ENCODE data around the gene SGSM2.

Gene SGSM2

DNA sequence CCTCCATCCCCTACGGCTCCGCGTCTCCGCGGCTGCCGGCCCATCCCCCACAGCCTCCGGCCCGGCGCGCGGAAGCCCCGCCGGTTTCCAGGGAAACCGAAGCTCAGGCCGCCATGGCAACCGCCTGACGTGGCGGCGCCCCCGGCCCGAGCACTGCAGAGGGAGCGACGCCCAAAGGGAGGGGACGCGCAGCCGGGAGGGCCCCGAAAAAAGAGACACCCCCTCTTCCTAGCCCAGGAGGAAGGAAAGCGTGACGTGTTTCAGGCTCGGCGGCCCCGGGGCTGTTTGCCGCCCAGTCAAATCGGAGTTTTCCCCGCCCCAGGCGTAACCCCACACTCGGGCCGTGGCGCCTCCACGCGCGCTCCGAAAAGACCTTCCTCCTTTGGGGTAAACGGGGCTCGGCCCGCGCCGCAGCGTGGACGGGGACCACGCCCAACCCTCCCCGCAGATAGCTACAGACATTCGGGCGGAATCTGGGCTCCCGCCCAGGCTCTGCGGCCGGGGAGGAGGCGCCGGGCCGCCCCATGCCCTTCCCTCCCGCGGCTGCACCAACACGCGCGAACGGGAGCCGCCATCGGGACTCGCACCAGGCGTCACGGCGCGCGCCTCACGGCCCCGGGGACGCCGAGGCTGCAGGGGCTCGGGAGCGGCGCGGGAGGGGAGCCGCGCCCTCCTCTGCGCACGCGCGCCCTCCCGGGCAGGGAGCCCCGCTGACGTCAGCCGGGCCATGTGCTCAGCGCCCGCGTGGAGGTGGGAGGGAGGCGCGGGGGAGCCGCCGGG, 56.1 kb downstream of the SGSM2 start:
- TF ChIP-seq, protein P1, sequence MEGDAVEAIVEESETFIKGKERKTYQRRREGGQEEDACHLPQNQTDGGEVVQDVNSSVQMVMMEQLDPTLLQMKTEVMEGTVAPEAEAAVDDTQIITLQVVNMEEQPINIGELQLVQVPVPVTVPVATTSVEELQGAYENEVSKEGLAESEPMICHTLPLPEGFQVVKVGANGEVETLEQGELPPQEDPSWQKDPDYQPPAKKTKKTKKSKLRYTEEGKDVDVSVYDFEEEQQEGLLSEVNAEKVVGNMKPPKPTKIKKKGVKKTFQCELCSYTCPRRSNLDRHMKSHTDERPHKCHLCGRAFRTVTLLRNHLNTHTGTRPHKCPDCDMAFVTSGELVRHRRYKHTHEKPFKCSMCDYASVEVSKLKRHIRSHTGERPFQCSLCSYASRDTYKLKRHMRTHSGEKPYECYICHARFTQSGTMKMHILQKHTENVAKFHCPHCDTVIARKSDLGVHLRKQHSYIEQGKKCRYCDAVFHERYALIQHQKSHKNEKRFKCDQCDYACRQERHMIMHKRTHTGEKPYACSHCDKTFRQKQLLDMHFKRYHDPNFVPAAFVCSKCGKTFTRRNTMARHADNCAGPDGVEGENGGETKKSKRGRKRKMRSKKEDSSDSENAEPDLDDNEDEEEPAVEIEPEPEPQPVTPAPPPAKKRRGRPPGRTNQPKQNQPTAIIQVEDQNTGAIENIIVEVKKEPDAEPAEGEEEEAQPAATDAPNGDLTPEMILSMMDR (IDR thresholded peaks at IDR 0.05; ENCODE audit: low read depth, low read length): no peak
- H3K4me1 ChIP-seq: peaks cover 18% of the 10 kb centered on the region
- H3K27me3 ChIP-seq: no peaks in the 10 kb centered on the region
- H3K36me3 ChIP-seq: peaks cover 6% of the 10 kb centered on the region
- DNase-seq: peak; percentile 87
- peak overlapping the region; percentile 59 for H3K4me3 ChIP-seq (ENCODE audit: low read depth, low read length)
- H3K9me3 ChIP-seq: no peaks in the 10 kb centered on the region

DNA sequence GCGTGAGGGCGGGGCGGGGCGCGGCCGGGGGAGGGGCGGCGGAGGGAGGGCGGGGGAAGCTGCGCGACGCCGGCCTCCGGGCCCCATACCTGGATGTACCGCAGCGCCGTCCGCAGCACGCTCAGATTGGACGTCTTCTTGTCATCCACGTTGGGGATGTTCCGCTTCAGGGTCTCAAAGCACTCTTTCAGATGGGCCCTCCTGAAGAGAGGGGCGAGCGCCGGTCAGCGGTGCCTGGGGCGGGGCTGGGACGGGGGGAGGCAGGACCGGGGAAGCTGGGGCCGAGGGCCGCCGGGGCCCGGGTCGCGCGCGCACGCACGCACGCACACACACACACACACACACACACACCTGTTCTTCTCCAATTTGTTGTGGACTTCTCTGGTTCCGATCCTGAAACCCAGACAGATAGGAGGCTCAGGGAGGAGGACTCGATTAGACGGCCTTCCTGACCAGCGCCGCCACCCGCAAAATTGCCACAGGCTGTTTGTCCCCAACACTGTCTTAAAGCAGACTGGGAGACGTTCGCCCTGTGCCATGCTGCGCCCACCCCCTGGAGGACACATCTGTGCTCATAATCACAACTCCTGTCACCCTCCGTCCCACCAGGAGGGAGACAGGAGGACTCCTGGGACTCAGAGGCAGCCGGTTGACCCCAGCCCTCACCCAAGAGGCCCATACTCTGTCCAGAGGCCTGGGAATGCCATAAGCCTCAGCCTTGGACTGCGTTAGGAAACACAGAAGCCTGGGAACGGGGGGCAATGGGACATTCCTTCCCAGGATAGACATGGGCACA, 56.9 kb downstream of the SGSM2 start:
- TF ChIP-seq, protein P1 (IDR thresholded peaks at IDR 0.05; ENCODE audit: low read depth, low read length): no peak
- no peak for DNase-seq
- Histone ChIP-seq H3K4me1 (peaks cover 21% of the 10 kb centered on the region), H3K4me3 (ENCODE audit: low read depth, low read length) (no peak overlapping the region), H3K36me3 (peaks cover 6% of the 10 kb centered on the region), H3K9me3 (no peaks in the 10 kb centered on the region), H3K27me3 (no peaks in the 10 kb centered on the region)

DNA sequence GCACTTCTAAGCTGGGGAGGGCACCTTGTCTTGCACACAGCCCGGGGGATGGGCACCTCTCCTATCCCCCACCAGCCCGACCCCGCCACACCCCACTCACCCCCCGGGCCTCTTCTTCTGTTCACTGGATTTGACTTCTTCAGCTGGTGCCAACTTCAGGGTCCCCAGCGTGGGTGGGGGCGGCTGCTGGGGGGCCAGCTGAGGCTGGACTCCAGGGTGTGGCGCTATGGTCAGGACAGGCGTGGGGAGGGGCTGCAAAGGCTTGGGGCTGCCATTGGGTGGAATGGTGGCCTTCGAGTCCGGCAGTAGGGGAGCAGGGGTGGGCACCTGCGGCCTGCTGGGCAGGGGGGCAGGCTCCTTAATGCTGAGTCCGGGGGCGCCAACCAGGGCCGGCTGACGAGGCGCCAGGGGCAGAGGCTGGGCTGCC, 57.5 kb downstream of the SGSM2 start:
- no peaks in the 10 kb centered on the region for H3K27me3 ChIP-seq
- no peak overlapping the region for H3K4me3 ChIP-seq (ENCODE audit: low read depth, low read length)
- no peaks in the 10 kb centered on the region for H3K9me3 ChIP-seq
- peaks cover 6% of the 10 kb centered on the region for H3K36me3 ChIP-seq
- DNase-seq: no peak
- peaks cover 21% of the 10 kb centered on the region for H3K4me1 ChIP-seq
- TF ChIP-seq, protein P1 (IDR thresholded peaks at IDR 0.05; ENCODE audit: low read depth, low read length): no peak

DNA sequence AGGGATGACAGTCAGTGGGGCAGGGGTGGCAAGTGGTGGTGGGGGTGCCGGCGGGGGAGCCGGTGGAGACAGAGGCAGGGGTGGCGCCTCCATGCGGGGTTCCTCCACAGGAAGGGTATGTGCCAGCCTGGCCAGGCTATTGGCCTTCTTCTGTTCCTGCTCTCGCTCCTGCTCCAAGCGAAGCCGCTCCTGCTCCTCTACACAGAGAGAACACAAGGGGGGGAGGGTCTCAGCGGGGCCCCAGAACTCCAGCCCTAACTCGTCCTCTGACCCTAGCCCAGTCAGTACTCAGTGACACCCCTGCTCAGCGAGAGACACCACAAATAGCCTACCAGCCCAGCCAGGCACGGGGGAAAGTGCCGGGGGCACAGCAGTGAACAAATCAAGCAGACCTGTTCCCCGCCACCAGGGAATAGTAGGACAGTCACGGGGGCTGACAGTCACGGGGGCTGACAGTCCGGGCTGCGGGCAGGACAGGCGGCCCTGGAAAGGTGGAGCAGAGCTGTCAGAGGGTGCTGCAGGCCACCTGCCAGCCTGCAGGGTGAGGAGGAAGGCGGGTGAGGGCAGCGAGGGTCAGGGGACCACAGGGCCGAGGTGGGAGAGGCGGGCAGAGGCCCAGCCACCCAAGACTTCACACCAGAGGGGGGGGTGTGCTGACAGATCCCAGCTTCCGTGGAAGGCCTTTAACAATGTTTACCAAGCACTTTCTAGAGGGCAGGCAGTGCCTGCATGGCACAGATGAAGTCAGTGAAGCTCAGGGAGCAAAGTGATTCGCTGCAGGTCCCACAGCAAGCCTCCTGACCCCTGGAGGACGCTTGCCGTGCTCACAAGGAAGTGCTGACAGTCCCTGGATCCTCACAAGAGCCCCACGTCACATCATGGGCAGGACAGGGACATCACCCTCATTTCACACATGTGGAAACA, 58.2 kb downstream of the SGSM2 start:
- Histone ChIP-seq H3K36me3 (peaks cover 10% of the 10 kb centered on the region), H3K9me3 (no peaks in the 10 kb centered on the region), H3K27me3 (no peaks in the 10 kb centered on the region), H3K4me1 (peaks cover 21% of the 10 kb centered on the region), H3K4me3 (ENCODE audit: low read depth, low read length) (peak overlapping the region; percentile 34)
- DNase-seq: peak; percentile 33
- TF ChIP-seq, protein P1 (IDR thresholded peaks at IDR 0.05; ENCODE audit: low read depth, low read length): no peak

DNA sequence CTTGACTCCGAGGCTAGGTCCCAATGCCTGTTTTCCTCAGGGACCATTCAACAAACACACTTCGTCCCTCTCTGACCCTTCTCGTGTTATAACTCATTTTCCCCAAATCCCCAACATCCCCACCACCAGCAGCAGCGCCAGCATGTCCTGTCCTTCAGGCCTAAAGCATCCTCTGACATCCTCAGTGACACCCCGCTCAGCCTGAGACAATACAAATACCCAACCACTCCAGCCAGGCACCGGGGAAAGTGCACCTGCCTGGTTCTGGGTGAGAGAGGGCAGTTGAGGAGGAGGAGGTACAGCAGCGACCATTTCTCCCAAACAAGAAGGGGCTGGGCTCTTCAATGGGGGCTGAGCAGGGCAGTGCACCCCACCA, 58.9 kb downstream of the SGSM2 start:
- DNase-seq: no peak
- no peaks in the 10 kb centered on the region for H3K9me3 ChIP-seq
- H3K27me3 ChIP-seq: no peaks in the 10 kb centered on the region
- TF ChIP-seq, protein P1 (IDR thresholded peaks at IDR 0.05; ENCODE audit: low read depth, low read length): no peak
- peaks cover 21% of the 10 kb centered on the region for H3K4me1 ChIP-seq
- H3K36me3 ChIP-seq: peaks cover 10% of the 10 kb centered on the region
- peak overlapping the region; percentile 34 for H3K4me3 ChIP-seq (ENCODE audit: low read depth, low read length)

Data from BE2C (cell line).